Spleen (tissue), 11 donors: Measurements from ENCODE around the gene ASB10. TPM values are rescaled to one million over a fixed set of nuclear protein-coding genes. Genes with fewer than 3 reads are reported as not detected.

Source experiments
- DNase-seq: peaks from one replicate; pipeline ENCODE4 v3.0.0-alpha.2; 2020
- H3K27ac ChIP-seq, 8 donors: fragments of 200-600 bp; sonication (generic) in 7 of 8; 1 replicate in 4 of 8; 2 replicates in 4 of 8; pipeline versions ENCODE4 v1.5.0 to v1.8.0; 2016 to 2021; ENCODE audit warnings: inconsistent platforms in 4 of 8, mild to moderate bottlenecking in 4 of 8, moderate library complexity in 1 of 8
- H3K27me3 ChIP-seq, 7 donors: fragments of 200-600 bp; sonication (generic) in 6 of 7; replicated peaks in 1 of 7; 1 replicate in 4 of 7; 2 replicates in 3 of 7; pipeline versions ENCODE4 v1.5.0 to v1.8.0; 2016 to 2021; ENCODE audit warnings: inconsistent platforms in 3 of 7, mild to moderate bottlenecking in 1 of 7
- H3K36me3 ChIP-seq, 6 donors: fragments of 200-600 bp; sonication (generic) in 5 of 6; 1 replicate in 4 of 6; 2 replicates in 2 of 6; pipeline versions ENCODE4 v1.5.0 to v1.8.0; 2016 to 2021; ENCODE audit warnings: inconsistent platforms in 2 of 6
- H3K4me1 ChIP-seq, 6 donors: fragments of 200-600 bp; sonication (generic) in 5 of 6; 1 replicate in 3 of 6; 2 replicates in 3 of 6; pipeline versions ENCODE4 v1.5.0 to v1.8.0; 2016 to 2021; ENCODE audit warnings: inconsistent platforms in 3 of 6
- H3K4me3 ChIP-seq, 8 donors: fragments of 200-600 bp; sonication (generic) in 7 of 8; 1 replicate in 4 of 8; 2 replicates in 4 of 8; pipeline versions ENCODE4 v1.5.0 to v1.8.0; 2016 to 2021; ENCODE audit warnings: inconsistent platforms in 4 of 8, mild to moderate bottlenecking in 4 of 8, moderate library complexity in 2 of 8
- H3K9me3 ChIP-seq, 8 donors: fragments of 200-600 bp; sonication (generic) in 7 of 8; 1 replicate in 4 of 8; 2 replicates in 4 of 8; pipeline versions ENCODE4 v1.5.0 to v1.8.0; 2016 to 2021; ENCODE audit warnings: inconsistent platforms in 4 of 8
- POLR2A ChIP-seq, 3 donors: fragments of 450-650 bp; IDR thresholded peaks; one replicate each; pipeline ENCODE4 v1.5.1; 2017; ENCODE audit warnings: antibody characterized with exemption in 3 of 3, mild to moderate bottlenecking in 1 of 3
- POLR2AphosphoS5 ChIP-seq, 3 donors: sonication (generic); formaldehyde crosslinking; IDR thresholded peaks; one replicate each; pipeline ENCODE4 v1.5.1; 2017; ENCODE audit warnings: antibody characterized with exemption in 3 of 3
- WGBS, 5 donors: extraction: QIAGEN DNeasy Blood & Tissue Kit in 3 of 5; methylation state at CpG; one replicate each; pipeline versions ENCODE4 v1.1.5 to v1.1.7; 2013 to 2018; 5-methylcytosine and 5-hydroxymethylcytosine counted together
- intact Hi-C: fragments of 100-400 bp; cut with DNase I; formaldehyde crosslinking; loops from one replicate; pipeline ENCODE4 v1.15.0; 2023; ENCODE audit warnings: low total_unique reads
- polyA plus RNA-seq, 3 donors: library from polyadenylated mRNA; stranded (reverse); fragments of 200-250 nt; gene quantifications; one replicate each; pipeline ENCODE4 v1.2.1, GENCODE V29; 2013
- total RNA-seq, 7 donors: library from RNA; depleted of rRNA in 3 of 7; stranded (reverse); fragments of >200 nt in 3 of 7; fragmentation: NEBNext Ultra II Directional in 4 of 7; extraction: Animal tissue kit (Norgen Biotek cat#: 25700) in 4 of 7; gene quantifications; one replicate each; pipeline versions ENCODE4 v1.1.0 to v1.2.1, GENCODE V29; 2016 to 2021
- TF ChIP-seq, protein P1 (sequence below), 11 experiments: fragments of 200-600 bp in 7 of 11; fragments of 450-650 bp in 4 of 11; sonication (generic) in 4 of 11; IDR thresholded peaks in 8 of 11; conservative IDR thresholded peaks in 3 of 11; 1 replicate in 7 of 11; 2 replicates in 4 of 11; pipeline versions ENCODE4 v1.4.0 to v1.8.0; 2016 to 2021; ENCODE audit warnings: antibody characterized with exemption in 11 of 11, inconsistent platforms in 4 of 11, mild to moderate bottlenecking in 1 of 11
- donor health status: healthy with polysubstance abuse.
- donor health status: DM: no; HTN: no; CAD: no; lungs with moderate emphysema.
- donor health status: DM: no; HTN: no; CAD: no.
- donor health status: Bipolar disorder and iron deficiency.
- donor health status: healthy.
- donor health status: DM: no; HTN: no; CAD: no.
- donor health status: DM: yes; HTN: yes; CAD: no.

ASB10 gene
- total and polyA plus RNA-seq, 10 donors = not detected

DNA sequence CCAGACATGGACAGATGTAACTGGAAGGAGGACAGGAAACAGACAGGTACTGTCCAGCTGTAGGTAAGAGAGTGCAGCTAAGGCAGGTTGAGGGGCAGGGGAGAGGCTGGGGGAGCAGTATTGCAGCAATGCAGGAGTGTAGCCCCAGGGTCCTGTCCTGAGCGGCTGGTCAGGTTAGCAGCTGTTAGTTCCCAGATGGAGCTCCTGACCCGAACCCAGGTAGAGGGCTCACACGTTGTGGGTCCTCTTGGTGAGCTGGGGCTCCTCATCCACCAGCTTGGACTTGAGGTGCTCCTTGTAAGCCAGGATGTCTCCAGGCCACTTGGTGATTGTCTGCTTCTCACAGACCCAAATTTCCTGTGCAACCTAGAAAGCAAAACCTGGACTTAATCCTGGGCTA, 26.8 kb upstream of the ASB10 start:
- H3K36me3 ChIP-seq = peaks cover 10 to 72% (median 65%) of the 10 kb centered on the region in 6 donors
- intact Hi-C loops = no loop called here

GRCh38 chr7:151212626-151213025, 25.6 kb upstream of the ASB10 start:
- Histone ChIP-seq H3K27ac (no peak overlapping the region), H3K4me3 (no peak overlapping the region), H3K9me3 (no peaks in the 10 kb centered on the region), H3K4me1 (peaks cover 0 to 2% (median 0%) of the 10 kb centered on the region in 6 donors), H3K36me3 (peaks cover 10 to 60% (median 53%) of the 10 kb centered on the region in 6 donors), H3K27me3 (peaks cover 0 to 5% (median 0%) of the 10 kb centered on the region in 7 donors)
- WGBS, 5 donors = 85 to 98% (median 92%) methylated on average over 3 to 5 of the region's 5 CpGs
- TF ChIP-seq POLR2A (IDR thresholded peaks at IDR 0.05) (no peak), POLR2AphosphoS5 (IDR thresholded peaks at IDR 0.05) (no peak)
- TF ChIP-seq, protein P1, sequence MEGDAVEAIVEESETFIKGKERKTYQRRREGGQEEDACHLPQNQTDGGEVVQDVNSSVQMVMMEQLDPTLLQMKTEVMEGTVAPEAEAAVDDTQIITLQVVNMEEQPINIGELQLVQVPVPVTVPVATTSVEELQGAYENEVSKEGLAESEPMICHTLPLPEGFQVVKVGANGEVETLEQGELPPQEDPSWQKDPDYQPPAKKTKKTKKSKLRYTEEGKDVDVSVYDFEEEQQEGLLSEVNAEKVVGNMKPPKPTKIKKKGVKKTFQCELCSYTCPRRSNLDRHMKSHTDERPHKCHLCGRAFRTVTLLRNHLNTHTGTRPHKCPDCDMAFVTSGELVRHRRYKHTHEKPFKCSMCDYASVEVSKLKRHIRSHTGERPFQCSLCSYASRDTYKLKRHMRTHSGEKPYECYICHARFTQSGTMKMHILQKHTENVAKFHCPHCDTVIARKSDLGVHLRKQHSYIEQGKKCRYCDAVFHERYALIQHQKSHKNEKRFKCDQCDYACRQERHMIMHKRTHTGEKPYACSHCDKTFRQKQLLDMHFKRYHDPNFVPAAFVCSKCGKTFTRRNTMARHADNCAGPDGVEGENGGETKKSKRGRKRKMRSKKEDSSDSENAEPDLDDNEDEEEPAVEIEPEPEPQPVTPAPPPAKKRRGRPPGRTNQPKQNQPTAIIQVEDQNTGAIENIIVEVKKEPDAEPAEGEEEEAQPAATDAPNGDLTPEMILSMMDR (IDR thresholded peaks at IDR 0.05 in 8 of 11, conservative IDR thresholded peaks at IDR 0.05 in 3 of 11) = no peak
- peak; percentile 27 for DNase-seq
- intact Hi-C loops = no loop called here

More for the DNA sequence above, 26.8 kb upstream of the ASB10 start:
- Histone ChIP-seq H3K27ac (no peak overlapping the region), H3K27me3 (no peaks in the 10 kb centered on the region), H3K4me3 (no peak overlapping the region), H3K9me3 (no peaks in the 10 kb centered on the region), H3K4me1 (no peaks in the 10 kb centered on the region)
- no peak for TF ChIP-seq POLR2AphosphoS5 (IDR thresholded peaks at IDR 0.05)
- TF ChIP-seq, protein P1 (IDR thresholded peaks at IDR 0.05 in 8 of 11, conservative IDR thresholded peaks at IDR 0.05 in 3 of 11) = no peak
- no peak for TF ChIP-seq POLR2A (IDR thresholded peaks at IDR 0.05)
- DNase-seq = peak; percentile 54
- WGBS, 5 donors = 85 to 94% (median 90%) methylated on average over 3 of the region's 3 CpGs

DNA sequence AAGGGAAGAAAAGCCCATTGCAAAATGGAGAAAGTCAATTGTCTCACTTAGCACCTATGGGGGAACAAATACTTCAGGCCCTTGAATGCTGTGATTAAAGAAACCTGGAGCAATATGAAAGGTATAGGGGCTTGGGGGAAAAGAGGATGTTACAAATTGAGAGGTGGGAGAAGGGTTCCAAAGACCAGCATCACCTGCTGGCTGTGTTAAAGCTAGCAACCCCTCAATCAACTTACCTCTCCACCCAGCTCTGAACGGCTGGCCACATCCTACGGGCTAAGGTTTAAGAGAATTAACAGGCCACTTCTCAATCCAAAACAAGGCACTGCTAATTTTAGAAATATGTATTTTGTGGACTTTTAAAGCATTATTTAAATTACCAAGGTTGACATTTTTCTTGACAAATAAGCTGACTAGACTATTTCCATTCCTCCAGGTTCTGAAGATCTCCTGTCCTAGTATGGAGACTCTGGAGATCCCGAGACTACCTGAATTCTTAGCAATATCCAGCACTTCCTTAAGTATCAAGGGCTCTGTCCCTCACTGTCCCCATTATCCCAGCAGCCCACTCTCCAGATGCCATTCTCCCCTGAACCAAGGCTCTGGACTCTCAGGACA, 24.2 kb upstream of the ASB10 start:
- Histone ChIP-seq H3K9me3 (no peaks in the 10 kb centered on the region), H3K4me1 (peaks cover 0 to 16% (median 0%) of the 10 kb centered on the region in 6 donors), H3K27me3 (peaks cover 0 to 18% (median 0%) of the 10 kb centered on the region in 7 donors), H3K36me3 (peaks cover 10 to 47% (median 42%) of the 10 kb centered on the region in 6 donors), H3K4me3 (no peak overlapping the region), H3K27ac (no peak overlapping the region)
- WGBS, 5 donors = 83 to 94% (median 85%) methylated on average over 3 of the region's 3 CpGs
- intact Hi-C loops = no loop called here
- DNase-seq = no peak
- TF ChIP-seq POLR2AphosphoS5 (IDR thresholded peaks at IDR 0.05) = no peak
- TF ChIP-seq, protein P1 (IDR thresholded peaks at IDR 0.05 in 8 of 11, conservative IDR thresholded peaks at IDR 0.05 in 3 of 11) = no peak
- TF ChIP-seq POLR2A (IDR thresholded peaks at IDR 0.05) = no peak

DNA sequence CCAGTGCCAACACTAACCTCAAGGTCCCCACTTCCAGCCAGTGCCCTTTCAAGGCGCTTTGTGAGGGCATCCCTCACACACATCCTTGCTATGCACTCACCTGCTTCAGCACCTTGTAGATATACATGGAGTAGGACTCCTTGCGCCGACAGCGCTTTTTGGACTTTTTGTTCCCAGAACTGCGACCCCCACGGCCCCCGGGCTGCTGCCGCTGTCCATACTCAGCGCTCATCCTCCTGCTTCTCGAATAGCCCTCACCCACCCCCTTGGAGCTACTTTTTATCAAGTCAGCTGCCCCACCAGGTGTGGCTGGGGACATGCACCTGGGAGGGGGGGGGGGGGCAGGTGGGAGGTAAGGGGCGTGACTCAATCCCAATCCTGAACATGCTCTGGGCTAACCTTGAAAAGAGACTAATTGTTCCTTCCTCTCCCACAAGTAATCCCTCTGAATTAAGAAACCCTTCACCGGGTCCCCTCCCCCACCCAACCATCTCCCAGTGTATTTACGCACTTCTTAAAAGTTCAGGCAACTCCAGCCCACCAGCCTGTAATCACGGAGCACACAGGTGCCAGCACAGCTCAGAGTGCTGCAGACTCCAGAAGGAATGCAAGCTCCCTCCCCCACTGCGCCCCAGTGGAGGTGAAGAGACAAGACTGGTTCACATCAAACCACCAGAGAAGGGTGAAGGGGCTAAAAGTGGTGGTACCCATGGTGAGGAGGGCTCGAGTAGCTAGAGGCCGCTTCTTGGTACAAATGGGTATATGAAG, 23.2 kb upstream of the ASB10 start, which contains the start of gene H2BK1:
TSS of gene H2BK1 (minus strand) at position 402 of the 768 bp plus-strand sequence. CDS start at position 232, 170 bp downstream.
- no peaks in the 10 kb centered on the region for H3K9me3 ChIP-seq
- 88 to 91% (median 91%) methylated on average over 17 of the region's 17 CpGs for WGBS, 5 donors
- H3K27ac ChIP-seq = no peak within 1 kb of the TSS
- peaks cover 6 to 37% (median 33%) of the 10 kb centered on the region in 6 donors for H3K36me3 ChIP-seq
- H3K4me1 ChIP-seq = peaks cover 0 to 16% (median 0%) of the 10 kb centered on the region in 6 donors
- peaks cover 0 to 28% (median 1%) of the 10 kb centered on the region in 7 donors for H3K27me3 ChIP-seq
- no peak for TF ChIP-seq POLR2AphosphoS5 (IDR thresholded peaks at IDR 0.05)
- DNase-seq = peak; percentile 37
- intact Hi-C loops = no loop called here
- H3K4me3 ChIP-seq = no peak within 1 kb of the TSS
